ENCODE results near the gene SIAH1.
"Not testable (repeated sequence)": the region's sequence is repeated elsewhere in the genome, so short reads cannot be mapped to it uniquely, and the experiment has no call there.

Gene SIAH1, protein sequence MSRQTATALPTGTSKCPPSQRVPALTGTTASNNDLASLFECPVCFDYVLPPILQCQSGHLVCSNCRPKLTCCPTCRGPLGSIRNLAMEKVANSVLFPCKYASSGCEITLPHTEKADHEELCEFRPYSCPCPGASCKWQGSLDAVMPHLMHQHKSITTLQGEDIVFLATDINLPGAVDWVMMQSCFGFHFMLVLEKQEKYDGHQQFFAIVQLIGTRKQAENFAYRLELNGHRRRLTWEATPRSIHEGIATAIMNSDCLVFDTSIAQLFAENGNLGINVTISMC

DNA sequence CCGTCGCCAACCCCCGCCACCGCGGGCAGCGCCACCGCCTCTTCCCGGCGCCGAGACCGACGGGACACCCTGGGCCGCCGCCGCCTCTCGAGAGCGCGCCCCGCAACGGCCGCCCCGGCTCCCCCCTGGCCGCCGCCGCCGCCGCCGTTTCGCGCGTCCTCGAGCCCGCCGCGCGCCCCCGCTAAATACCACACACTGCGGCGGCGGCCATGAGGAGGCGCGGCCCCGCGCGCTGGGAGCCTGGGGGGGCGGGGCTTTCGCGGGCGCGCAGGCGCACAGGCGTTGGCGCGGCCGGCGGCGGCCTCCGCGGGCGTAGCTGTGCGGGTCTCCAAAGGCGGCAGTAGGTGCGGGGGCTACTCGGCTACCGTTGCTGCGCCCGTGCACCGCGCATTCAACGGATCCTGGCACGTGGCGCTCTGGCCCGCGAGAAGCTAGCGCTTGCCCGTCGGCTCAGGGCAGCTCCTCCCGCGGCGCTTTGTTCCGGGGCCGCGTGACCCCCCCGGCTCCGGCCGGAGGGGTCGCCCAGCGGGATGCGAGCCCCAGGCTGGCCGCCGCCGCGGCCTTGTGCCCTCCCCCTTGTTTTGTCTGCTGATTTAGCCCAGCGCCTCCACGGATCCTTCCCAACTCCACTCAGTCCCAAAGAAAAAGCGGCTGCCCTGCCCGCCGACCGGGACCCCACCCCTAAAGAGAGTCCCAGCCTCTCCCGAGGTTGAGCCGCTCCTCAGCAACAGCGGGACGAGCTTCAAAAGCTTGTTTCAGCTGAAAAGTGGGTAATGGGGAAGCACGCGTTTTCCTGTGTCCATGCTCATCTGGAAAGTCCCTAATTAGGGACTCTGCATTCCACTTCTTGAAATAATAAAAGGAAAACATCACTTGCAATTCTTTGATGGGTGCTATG lies at the start of gene SIAH1:
Gene SIAH1 (minus strand): TSS at position 161 of the 898 bp plus-strand sequence. CDS start 22,985 bp downstream, outside the sequence.
- peak; percentile 67 to 73 for DNase-seq (ENCODE audit: low read depth in 2 of 2)

DNA sequence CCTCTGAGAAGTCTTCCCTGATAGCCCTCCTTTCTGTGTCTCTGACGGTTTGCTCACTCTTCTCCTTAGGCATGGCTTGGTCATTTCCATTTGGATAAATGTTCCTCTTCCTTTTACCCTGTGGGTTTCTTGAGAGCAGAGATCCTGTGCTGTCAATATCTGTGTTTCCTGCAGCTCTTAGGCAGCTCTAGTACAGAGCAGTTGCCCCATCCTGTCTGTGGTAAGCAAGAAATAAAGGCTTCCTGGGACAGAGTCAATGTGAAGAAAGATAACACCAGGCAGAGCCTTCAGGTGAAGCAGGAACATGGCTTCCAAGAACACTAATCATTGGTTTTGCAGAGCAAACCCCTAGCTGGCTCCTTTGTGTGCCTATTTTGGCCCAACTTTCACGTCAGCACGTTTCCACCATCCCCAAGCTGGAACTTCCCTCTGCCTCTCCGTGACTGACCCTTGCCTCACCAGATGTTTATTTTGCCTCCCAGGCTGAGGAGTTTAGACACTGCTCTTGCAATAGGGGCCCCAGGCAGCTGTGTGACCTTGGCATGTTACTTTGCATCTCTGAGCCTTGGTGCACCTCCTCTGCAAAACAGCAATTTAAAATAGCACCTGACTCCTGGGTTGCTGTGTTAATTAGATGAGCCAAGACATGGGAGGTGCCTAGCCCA lies 49.6 kb upstream of the SIAH1 start:
- no peak for DNase-seq (ENCODE audit: low read depth in 2 of 2)

DNA sequence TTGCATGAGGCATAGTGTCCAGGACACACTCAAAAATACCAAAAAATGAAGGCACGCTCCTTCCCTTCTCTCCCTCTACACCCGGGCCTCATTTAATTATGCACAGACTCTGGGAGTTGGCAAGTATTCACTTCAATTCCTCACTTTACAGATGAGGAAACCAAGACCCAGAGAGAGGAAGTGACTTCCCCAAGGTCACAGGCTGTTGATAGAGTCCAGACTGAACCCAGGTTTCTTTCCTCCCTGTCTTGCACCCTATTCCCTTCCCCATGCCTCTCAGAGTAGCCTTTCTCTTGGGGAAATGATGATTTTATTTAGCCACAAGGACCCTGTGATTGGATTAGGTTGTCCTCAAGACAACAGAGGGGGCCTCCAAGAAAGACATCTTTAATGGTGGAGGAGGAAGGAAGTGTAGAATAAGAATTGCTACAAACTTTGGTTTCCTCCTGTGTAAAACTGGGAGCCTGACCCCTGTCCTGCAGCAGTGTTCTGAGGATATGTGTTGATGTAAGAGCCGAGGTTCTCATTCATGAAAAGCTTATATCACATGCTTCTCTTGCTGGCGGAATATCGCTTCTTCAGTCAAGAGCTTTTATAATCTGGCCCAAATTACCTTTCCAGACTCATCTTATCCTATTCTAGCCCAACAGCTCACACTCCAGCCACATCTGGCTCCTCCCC lies 48.8 kb upstream of the SIAH1 start:
- no peak for DNase-seq (ENCODE audit: low read depth in 2 of 2)

DNA sequence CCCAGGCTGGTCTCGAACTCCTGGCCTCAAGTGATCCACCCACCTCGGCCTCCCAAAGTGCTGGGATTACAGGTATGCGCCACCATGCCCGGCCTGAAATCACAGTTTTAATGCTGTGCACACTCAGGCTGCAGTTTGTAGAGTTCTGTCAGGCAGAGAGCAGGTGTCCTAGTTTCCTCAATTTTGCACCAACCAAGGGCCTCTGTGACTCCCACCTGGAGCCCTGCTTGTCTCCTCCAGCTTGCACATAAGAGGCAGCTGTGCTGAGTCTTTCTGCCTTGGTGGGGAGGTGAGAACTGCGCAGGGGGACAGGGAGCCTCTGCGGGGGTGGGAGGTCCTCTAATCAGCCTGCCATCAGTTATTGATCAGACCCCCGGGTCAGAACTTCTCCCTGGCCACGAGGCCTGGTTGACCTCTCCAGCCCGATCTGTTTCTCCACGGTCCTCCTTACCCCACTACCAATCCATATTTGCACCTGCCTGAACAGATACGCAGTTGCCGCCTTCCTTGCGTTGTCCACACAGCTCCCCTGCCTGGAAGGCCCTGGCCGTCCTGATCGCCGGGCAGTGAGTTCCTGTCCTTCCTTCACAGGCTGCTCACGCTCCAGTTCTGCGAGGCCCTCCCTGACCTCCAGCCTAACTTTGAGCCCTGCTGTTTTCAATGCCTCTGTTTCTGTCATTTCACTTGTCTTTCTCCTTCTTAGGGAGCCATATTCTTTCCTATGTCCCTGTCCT lies 48.1 kb upstream of the SIAH1 start:
- DNase-seq (ENCODE audit: low read depth in 2 of 2) = no peak

DNA sequence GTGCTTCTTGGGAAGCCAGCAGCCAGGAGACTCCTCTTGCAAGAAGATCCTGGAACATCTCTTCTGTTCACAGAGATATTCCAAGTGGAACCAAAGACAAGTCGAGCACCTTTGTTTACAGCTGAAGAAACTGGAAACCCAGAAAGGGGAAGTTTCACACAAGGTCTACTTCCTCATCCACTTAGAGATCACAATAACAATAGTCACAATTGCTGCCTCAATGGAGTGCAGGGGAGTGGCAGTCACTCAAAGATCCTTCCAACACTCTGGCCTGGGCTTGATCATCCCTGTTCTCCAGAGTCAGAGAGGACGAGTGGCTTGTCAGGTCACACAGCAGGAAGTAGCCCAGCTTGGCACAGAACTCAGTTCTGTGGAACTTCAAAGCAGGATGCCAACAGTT lies 46.9 kb upstream of the SIAH1 start:
- DNase-seq (ENCODE audit: low read depth in 2 of 2) = no peak

DNA sequence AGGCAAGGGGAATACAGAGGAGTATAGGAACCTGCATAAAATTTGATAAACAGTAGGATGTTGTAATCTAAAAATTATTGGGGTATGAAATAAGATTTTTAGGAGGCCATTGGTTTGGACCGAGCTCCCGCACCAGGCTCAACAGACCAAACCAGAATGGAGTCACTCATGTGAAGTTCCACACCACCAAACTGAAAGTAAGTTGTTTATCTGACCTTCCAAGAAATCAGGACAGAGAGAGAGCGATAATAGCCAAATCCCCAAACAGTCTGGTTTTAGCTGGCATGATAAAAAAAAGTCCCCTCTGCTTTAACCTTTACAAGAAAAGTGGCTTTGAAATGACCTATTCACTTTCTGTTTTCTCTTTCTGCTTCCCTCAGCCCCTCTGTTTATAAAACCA lies 45.7 kb upstream of the SIAH1 start:
- no peak for DNase-seq (ENCODE audit: low read depth in 2 of 2)

DNA sequence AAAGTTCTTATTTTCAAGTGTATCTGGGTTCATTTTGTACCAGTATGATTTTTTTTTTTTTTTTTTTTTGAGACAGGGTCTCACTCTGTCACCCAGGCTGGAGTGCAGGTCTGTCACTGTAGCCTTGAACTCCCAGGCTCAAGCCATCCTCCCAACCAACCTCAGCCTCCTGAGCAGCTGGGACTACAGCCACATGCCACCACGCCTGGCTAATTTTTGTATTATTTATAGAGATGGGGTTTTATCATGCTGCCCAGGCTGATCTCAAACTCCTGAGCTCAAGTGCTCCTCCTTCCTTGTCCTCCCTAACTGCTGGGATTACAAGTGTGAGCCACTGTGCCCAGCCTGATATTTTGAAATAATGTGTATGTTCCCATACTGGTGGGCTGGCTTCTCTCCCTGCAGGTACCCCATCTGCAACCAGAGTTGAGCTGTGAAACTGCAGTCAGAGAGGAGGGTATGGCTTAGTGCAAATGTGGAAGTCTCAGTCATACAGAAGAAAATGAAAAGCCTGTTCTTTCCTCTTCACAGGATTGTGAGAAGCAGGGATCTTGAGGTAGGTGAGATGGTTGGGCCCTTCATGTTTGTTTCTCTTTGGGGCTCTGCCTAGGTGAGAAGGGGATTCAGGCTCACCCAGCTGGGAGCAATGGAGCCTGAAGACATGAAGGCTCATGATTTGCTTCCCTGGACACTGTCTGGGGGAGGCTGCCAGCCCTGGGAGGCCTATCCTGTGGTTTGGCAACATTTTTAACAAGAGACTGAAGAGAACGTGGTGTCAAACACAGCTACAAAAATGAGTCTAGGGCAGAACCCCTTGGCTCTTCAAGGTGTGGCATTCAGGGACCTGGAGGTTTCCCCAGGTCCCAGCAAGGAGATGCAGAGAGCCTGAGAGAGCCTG lies 41.3 kb upstream of the SIAH1 start:
- DNase-seq (ENCODE audit: low read depth in 2 of 2) = no peak

DNA sequence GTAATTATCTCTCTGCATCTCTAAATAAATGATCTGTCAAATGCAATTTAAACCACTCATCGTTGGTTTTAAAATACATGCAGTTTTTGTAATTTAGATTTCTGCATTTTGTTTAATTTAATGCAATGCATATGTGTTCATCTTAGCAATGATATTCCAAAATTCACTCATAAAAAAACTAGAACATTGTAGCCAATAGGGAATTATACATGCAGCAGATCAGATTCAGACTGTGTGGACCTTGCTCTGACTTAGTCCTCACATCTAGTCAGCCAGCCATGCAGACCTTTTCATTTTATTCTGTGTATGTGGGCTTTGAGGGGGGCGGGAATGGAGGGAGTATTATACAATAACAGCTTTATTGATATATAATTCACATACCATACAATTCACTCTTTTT lies 37.3 kb upstream of the SIAH1 start:
- DNase-seq (ENCODE audit: low read depth in 2 of 2) = no peak

DNA sequence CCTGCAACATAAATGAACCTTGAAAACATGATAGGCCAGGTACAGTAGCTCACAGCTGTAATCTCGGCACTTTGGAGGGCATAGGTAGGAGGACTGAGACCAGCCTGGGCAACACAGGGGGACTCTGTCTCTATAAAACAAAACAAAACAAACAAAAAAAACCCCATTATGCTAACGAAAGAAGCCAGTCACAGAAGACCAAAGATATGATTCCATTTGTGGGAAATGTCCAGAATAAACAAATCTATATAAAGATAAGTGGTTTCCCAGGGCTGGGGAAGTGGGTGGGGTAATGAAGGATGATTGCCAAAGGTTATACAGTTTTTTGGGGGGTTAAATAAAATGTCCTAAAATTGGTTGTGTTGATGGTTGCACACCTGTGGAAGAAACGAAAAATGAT lies 36.5 kb upstream of the SIAH1 start:
- DNase-seq (ENCODE audit: low read depth in 2 of 2) = no peak

DNA sequence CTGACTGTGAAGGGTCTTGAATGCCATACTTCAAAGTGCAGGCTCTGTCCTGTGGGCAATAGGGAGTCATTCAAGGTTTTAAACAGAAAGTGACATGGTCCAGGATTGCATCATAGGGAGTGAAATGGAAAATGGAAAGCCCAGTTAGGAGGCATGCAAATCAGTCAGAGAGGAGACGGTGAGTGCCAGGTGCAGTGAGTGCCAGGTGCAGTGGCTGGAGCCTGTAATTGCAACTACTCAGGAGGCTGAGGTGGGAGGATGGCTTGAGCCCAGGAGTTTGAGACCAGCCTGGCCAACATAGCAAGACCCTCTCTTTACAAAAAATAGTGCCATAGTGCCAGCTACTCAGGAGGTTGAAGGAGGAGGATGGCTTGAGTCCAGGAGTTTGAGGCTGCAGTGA lies 35.2 kb upstream of the SIAH1 start:
- DNase-seq (ENCODE audit: low read depth in 2 of 2) = no peak

DNA sequence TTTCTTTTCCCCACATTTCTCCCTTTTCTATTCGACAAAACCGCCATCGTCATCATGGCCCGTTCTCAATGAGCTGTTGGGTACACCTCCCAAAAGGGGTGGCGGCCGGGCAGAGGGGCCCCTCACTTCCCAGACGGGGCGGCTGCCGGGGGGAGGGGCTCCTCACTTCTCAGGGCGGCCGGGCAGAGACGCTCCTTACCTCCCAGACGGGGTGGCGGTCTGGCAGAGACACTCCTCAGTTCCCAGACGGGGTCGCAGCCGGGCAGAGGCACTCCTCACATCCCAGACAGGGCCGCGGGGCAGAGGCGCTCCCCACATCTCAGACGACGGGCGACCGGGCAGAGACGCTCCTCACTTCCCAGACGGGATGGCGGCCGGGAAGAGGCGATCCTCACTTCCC lies 31.4 kb upstream of the SIAH1 start:
- not testable (repeated sequence) for DNase-seq (ENCODE audit: low read depth in 2 of 2)

DNA sequence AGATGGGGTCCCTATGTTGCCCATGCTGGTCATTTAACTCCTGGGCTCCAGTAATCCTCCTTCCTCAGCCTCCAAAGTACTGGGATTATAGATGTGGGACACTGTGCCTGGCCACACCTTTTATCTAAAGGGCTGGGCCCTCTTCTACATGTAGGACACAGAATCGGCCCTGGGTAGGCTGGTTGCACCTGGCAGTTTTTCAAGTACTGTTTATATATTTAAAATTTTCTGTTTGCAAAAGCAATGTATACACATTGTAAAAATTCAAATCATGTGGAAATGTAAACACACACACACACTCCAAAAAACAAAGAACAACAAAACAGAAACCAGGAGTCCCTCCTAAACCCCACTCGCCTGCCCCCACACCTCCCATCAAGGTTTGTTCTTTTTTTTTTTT lies 28.1 kb upstream of the SIAH1 start:
- no peak for DNase-seq (ENCODE audit: low read depth in 2 of 2)

DNA sequence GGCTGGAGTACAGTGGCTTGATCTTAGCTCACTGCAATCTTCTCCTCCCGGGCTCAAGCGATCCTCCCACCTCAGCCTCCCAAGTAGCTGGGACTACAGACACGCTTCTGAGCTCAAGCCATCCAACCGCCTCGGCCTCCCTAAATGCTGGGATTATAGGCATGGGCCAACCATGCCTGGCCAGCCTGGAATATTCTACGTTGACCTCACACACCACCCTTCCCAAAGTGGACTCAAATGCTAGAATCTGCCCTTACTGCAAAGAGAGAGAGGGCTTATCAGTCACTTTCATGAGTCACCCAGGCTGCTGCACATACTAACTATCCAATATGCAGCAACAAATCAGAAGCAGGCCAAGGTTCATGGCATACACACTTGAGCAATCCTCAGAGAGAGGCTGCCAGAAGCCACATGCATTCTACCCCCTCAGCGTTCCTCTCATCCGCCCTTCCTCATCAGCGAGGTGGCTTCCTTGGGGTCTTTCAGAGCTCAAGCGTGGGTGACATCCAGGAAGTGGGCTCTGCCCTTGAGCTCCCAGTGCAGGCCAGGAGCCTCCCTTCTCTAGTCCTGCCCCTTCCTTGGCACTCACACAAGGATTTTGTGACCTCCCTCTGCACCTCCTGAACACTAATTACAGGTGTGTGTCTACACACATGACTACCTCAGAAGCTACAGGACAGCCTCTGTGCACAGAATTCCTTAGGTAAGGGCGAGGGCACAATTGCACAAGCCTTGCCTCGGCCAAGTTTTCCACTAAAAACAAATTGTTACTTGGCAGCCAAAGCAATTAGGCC lies 24.8 kb upstream of the SIAH1 start:
- no peak for DNase-seq (ENCODE audit: low read depth in 2 of 2)

DNA sequence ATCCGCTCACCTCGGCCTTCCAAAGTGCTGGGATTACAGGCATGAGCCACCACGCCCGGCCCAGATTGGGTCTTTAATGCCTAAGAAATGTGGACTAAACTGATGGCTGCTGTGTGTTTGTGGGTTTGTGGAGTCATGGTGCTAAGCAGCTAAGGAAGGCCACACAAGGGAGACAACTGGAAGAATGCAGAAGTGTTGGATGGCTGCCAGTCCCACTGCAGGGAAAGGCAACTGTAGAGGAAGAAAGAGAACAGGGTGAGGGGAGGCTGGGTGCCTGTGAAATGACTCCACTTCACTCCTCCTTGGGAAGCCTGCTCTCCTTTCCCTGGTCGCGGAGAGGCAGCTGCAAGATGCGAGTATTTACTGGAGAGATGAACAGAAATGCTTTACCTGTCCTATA lies 23.5 kb upstream of the SIAH1 start:
- DNase-seq (ENCODE audit: low read depth in 2 of 2) = no peak

DNA sequence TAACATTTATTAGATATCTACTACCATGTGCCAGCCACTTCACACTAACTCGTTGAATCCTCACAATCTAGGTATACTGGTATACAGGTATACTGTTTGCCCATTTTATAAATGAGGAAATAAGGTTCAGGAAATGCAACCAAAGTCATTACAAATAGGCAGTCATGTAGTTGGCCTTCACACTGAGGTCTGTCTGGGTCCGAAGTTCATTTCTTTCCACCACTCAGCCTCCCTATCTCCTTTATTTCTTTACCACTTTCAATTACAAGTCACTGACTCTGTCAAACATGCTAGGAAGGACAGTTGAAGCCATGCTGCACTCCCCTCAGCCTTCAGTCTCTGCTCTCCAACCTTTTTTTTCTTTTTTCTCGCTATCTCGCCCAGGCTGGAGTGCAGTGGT lies 20.7 kb upstream of the SIAH1 start:
- no peak for DNase-seq (ENCODE audit: low read depth in 2 of 2)

DNA sequence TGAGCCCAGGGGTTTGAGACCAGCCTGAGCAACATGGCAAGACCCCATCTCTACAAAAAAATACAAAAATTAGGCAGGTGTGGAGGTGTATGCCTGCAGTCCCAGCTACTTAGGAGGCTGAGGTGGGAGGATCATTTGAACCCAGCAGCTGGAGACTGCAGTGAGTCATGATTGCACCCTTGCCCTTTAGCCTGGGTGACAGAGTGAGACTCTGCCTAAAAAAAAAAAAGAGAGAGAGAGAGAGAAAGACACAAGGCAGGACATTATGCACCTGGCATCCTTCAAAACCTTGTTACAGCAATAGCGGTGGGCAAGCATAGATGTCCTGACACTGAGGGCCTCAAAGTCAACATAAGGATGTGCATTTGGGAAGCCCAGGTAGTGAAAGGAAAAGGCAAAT lies 19.9 kb upstream of the SIAH1 start:
- no peak for DNase-seq (ENCODE audit: low read depth in 2 of 2)

DNA sequence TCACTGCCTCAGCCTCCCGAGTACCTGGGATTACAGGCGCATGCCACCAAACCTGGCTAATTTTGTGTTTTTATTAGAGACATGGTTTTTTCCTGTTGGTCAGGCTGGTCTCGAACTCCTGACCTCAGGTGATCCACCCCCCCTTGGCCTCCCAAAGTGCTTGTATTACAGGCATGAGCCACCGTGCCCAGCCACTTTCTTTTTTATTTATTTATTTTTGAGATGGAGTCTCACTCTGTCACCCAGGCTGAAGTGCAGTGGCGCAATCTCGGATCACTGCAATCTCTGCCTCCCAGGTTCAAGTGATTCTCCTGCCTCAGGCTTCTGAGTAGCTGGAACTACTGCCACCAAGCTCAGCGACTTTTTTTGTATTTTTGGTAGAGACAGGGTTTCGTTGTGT lies 17.3 kb upstream of the SIAH1 start:
- not testable (repeated sequence) for DNase-seq (ENCODE audit: low read depth in 2 of 2)

DNA sequence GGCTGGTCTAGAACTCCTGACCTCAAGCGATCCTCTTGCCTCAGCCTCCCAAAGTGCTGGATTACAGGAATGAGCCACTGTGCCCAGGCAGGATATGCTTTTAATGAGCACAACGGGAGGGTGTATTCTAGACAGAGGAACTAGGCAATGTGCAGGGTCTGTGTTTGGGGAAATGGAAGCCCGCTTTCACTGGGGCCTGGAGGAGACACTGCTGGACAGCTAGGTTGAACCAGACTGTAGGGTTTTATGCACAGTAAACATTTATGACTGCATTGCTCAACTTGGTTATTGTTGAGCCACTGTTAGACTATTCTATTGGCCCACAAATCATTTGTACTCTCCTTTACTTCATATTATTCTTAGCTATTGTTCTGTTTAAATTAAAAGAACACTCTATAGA lies 10.2 kb upstream of the SIAH1 start:
- no peak for DNase-seq (ENCODE audit: low read depth in 2 of 2)

DNA sequence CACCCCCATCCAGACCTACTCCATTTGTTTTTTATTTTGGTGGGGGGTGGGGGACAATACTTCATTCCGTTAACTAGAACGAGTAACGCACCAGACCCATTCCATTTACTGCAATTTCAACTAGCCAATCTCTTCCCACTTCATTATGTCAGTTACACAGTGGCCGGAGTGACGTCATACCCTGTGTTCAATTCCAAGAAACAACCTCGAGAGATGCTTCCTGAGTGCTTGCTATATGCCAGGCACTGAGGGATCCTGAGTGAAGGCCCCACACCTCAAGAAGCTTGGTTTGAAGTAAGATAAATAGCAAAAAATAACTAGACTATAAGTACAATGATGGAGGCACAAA lies 9.1 kb upstream of the SIAH1 start:
- DNase-seq (ENCODE audit: low read depth in 2 of 2) = no peak

Measured in activated CD8-positive, alpha-beta memory T cell treated with anti-CD3 and anti-CD28 coated beads for 4 hours (primary cell).